HepG2 (cell line): Measurements from ENCODE around the gene EIF3A. TPM values are rescaled to one million over a fixed set of nuclear protein-coding genes. Genes with fewer than 3 reads are reported as not detected.

Experiments used
- ATAC-seq: fragments of 200-7000 bp; cut with Tn5 transposase; 3 replicates; pipeline ENCODE4 v1.9.1; 2020; ENCODE audit warnings: mild to moderate bottlenecking, moderate library complexity
- BruUV-seq: library from RNA; stranded (reverse); fragments of 400-500 nt; replicated peaks from 2 replicates; lab custom pipeline; 2021; lab: Mats Ljungman, UMichigan
- CTCF ChIA-PET: fragments of 300-600 bp; formaldehyde crosslinking; extraction: SDS; loops from one replicate; lab custom pipeline; 2021; ENCODE audit warnings: low total read pairs, inconsistent platforms, low intra/inter-chr PET ratio; lab: Yijun Ruan, JAX
- POLR2A ChIA-PET: fragments of 350-600 bp; sonication (Branson Sonifier 250); formaldehyde crosslinking; loops from one replicate; lab custom pipeline; 2020; ENCODE audit warnings: antibody characterized with exemption, inconsistent platforms; lab: Yijun Ruan, JAX
- DNase-seq: peaks from one replicate; pipeline ENCODE4 v3.0.0-alpha.2; 2015; ENCODE audit warnings: low spot score
- FAIRE-seq: peaks from 3 replicates; lab custom pipeline; 2011; peaks lifted over from hg19 to GRCh38; lab: Jason Lieb, UNC
- H2AFZ ChIP-seq: one replicate; pipeline ENCODE4 v1.6.1; 2011; ENCODE audit warnings: low read length, inconsistent platforms
- H3K27ac ChIP-seq: fragments of 300-600 bp; 3 replicates; pipeline ENCODE4 v1.8.0; 2011; ENCODE audit warnings: mixed run types, mild to moderate bottlenecking, mixed read lengths, low read length, inconsistent platforms; ENCODE audit not compliant: insufficient read depth; ENCODE audit errors: extremely low read length
- H3K27me3 ChIP-seq, 2 experiments: fragments of 200-600 bp in 1 of 2; 2 replicates in 1 of 2; 3 replicates in 1 of 2; pipeline versions ENCODE4 v1.6.0 to v1.8.0; 2011; ENCODE audit warnings: low read length in 2 of 2, mild to moderate bottlenecking in 2 of 2, moderate library complexity in 2 of 2, inconsistent platforms in 1 of 2; ENCODE audit not compliant: insufficient read depth in 2 of 2, control insufficient read depth in 1 of 2
- H3K36me3 ChIP-seq, 2 experiments: fragments of 200-600 bp in 1 of 2; replicated peaks in 1 of 2; 2 replicates in 1 of 2; 3 replicates in 1 of 2; pipeline versions ENCODE4 v1.5.1 to v1.8.0; 2011; ENCODE audit warnings: low read length in 2 of 2, inconsistent platforms in 1 of 2; ENCODE audit not compliant: insufficient read depth in 2 of 2, control insufficient read depth in 1 of 2
- H3K4me1 ChIP-seq: 2 replicates; pipeline ENCODE4 v1.5.1; 2012; ENCODE audit warnings: low read length, inconsistent platforms; ENCODE audit not compliant: insufficient read depth
- H3K4me2 ChIP-seq: 2 replicates; pipeline ENCODE4 v1.6.0; 2011; ENCODE audit warnings: low read depth, low read length, inconsistent platforms
- H3K4me3 ChIP-seq, 3 experiments: fragments of 200-600 bp in 1 of 3; sonication (generic), shearing (Covaris generic) in 1 of 3; replicated peaks in 1 of 3; 2 replicates each; pipeline ENCODE4 v1.5.1; 2011 to 2016; ENCODE audit warnings: low read length in 3 of 3, inconsistent platforms in 2 of 3, low read depth in 2 of 3, mild to moderate bottlenecking in 2 of 3, control low read depth in 1 of 3, mixed read lengths in 1 of 3; ENCODE audit not compliant: insufficient read depth in 1 of 3
- H3K79me2 ChIP-seq: one replicate; pipeline ENCODE4 v1.6.1; 2011; ENCODE audit warnings: low read length, inconsistent platforms; ENCODE audit not compliant: insufficient read depth
- H3K9ac ChIP-seq: 2 replicates; pipeline ENCODE4 v1.6.0; 2011; ENCODE audit warnings: mild to moderate bottlenecking, low read depth, low read length, inconsistent platforms; ENCODE audit not compliant: insufficient read depth
- H3K9me3 ChIP-seq: 2 replicates; pipeline ENCODE4 v1.5.1; 2012; ENCODE audit warnings: mild to moderate bottlenecking, low read length
- H4K20me1 ChIP-seq: 2 replicates; pipeline ENCODE4 v1.6.0; 2011; ENCODE audit warnings: inconsistent platforms, mild to moderate bottlenecking, low read length, moderate library complexity; ENCODE audit not compliant: insufficient read depth
- ETV5 ChIP-seq: IDR thresholded peaks from 2 replicates; pipeline ENCODE4 v1.6.1; 2018; ENCODE audit warnings: missing biosample characterization, missing genetic modification reagents, inconsistent platforms, borderline replicate concordance
- FOSL2 ChIP-seq: sonication (generic); formaldehyde crosslinking; IDR thresholded peaks from 2 replicates; pipeline ENCODE4 v1.4.0; 2020; ENCODE audit warnings: missing genetic modification reagents
- MED13 ChIP-seq: sonication (generic); formaldehyde crosslinking; IDR thresholded peaks from 2 replicates; pipeline ENCODE4 v1.5.0; 2020; ENCODE audit warnings: missing genetic modification reagents
- MXD3 ChIP-seq: IDR thresholded peaks from 2 replicates; pipeline ENCODE4 v1.6.1; 2016; ENCODE audit warnings: mild to moderate bottlenecking, missing biosample characterization, missing genetic modification reagents
- THRA ChIP-seq: sonication (generic); formaldehyde crosslinking; IDR thresholded peaks from 2 replicates; pipeline ENCODE4 v1.4.0; 2020; ENCODE audit warnings: missing genetic modification reagents, borderline replicate concordance
- ZFP37 ChIP-seq: sonication (generic); formaldehyde crosslinking; IDR thresholded peaks from 2 replicates; pipeline ENCODE4 v1.4.0; 2020; ENCODE audit warnings: missing genetic modification reagents, borderline replicate concordance
- ZNF251 ChIP-seq: sonication (generic); formaldehyde crosslinking; IDR thresholded peaks from 2 replicates; pipeline ENCODE4 v1.9.0; 2021; ENCODE audit warnings: mild to moderate bottlenecking, missing genetic modification reagents
- ZNF749 ChIP-seq: sonication (generic); formaldehyde crosslinking; IDR thresholded peaks from 2 replicates; pipeline ENCODE4 v1.8.0; 2022; ENCODE audit warnings: mild to moderate bottlenecking, missing genetic modification reagents, moderate library complexity, borderline replicate concordance
- ZNF770 ChIP-seq: sonication (generic); formaldehyde crosslinking; IDR thresholded peaks from 2 replicates; pipeline ENCODE4 v1.5.0; 2020; ENCODE audit warnings: mild to moderate bottlenecking, missing genetic modification reagents
- WGBS: methylation state at CpG from one replicate; pipeline ENCODE4 v1.1.6; 2017; ENCODE audit warnings: low lambda C conversion rate; 5-methylcytosine and 5-hydroxymethylcytosine counted together
- in situ Hi-C: cut with HindIII; loops from 2 replicates; pipeline ENCODE4 v1.10.0; 2017; ENCODE audit warnings: low pct_unique_long_range_greater_than_20kb; ENCODE audit not compliant: extremely low pct_ligation_motif_present
- intact Hi-C: fragments of 100-400 bp; cut with micrococcal nuclease; formaldehyde crosslinking; loops from one replicate; pipeline ENCODE4 v1.10.0; 2022; ENCODE audit not compliant: unreplicated experiment
- polyA plus RNA-seq, 8 experiments: library from polyadenylated mRNA; depleted of rRNA in 3 of 8; stranded (reverse) in 7 of 8; unstranded in 1 of 8; fragments of >200 nt; fragmentation: Illumina TruSeq in 4 of 8; extraction: Trizol in 4 of 8; gene quantifications; 2 replicates each; pipeline versions ENCODE4 v1.2.1 to v1.2.3, GENCODE V29; 2011 to 2016; ENCODE audit warnings: low read depth in 4 of 8, missing spikeins in 1 of 8, mixed read lengths in 1 of 8; ENCODE audit not compliant: insufficient read depth in 1 of 8
- total RNA-seq, 5 experiments: library from RNA; depleted of rRNA; stranded (reverse); fragments of >200 nt; fragmentation: Illumina TruSeq; extraction: Trizol; gene quantifications; 2 replicates each; pipeline ENCODE4 v1.2.3, GENCODE V29; 2016; ENCODE audit warnings: low read depth in 1 of 5

Gene EIF3A
- total and polyA plus RNA-seq, 2 of the 13 experiments (the other 11 are each of a cell fraction or from before 2014, with no cell fraction given), result 25.6 to 117 TPM

- H3K27me3 ChIP-seq, result no peaks in the 10 kb centered on the region
- peaks cover 7 to 24% of the 10 kb centered on the region in 2 experiments for H3K36me3 ChIP-seq
- H3K9ac ChIP-seq, result 0 out of 2 replicates have a peak overlapping the region, but pooled peaks have one; percentile 65
- H3K4me1 ChIP-seq, result peaks cover 66% of the 10 kb centered on the region
- DNase-seq, result no peak
- intact Hi-C loops, result no loop called here
- H3K9me3 ChIP-seq, result no peaks in the 10 kb centered on the region
- H2AFZ ChIP-seq, result no peak overlapping the region
- no peaks in the 10 kb centered on the region for H3K79me2 ChIP-seq
- H3K27ac ChIP-seq, result peak overlapping the region; percentile 95
- no peak for ATAC-seq
- no TSS peak for BruUV-seq
- TF ChIP-seq ZNF749 (CRISPR knock-in tag) (no peak), ETV5 (CRISPR knock-in tag) (no peak), MXD3 (CRISPR knock-in tag) (no peak), FOSL2 (CRISPR knock-in tag) (peak; percentile 63), ZFP37 (CRISPR knock-in tag) (no peak), ZNF251 (CRISPR knock-in tag) (no peak), ZNF770 (peak; percentile 80), MED13 (no peak), THRA (peak; percentile 66; the same call in 1 of the 2 replicates)
- POLR2A ChIA-PET, result interaction anchor here (0.8 to 6.4 kb wide), 5 partner anchors 15 to 46 kb away, joined by 4 to 40 read pairs (median 5); partner anchors contain the start of genes DENND10, EIF3A and SFXN4
- H4K20me1 ChIP-seq, result no peaks in the 10 kb centered on the region
- in situ Hi-C loops, result no loop called here
- CTCF ChIA-PET, result no interaction called here
- WGBS, result no CpG with 5 or more reads among the region's 1 CpG
- H3K4me2 ChIP-seq, result peak overlapping the region; percentile 46; the same call in 1 of the 2 replicates
- H3K4me3 ChIP-seq, result no peak overlapping the region
- no peak for FAIRE-seq
These were observed 38.8 kb upstream of the EIF3A start for GRCh38 chr10:119119400-119119799.
